Esophagus muscularis mucosa (tissue), 4 donors: ENCODE data around the gene CXCR6. TPM values are rescaled to one million over a fixed set of nuclear protein-coding genes. Genes with fewer than 3 reads are reported as not detected.

ENCODE experiments used
- DNase-seq: peaks from one replicate; pipeline ENCODE4 v3.0.0-alpha.2; 2017; ENCODE audit errors: extremely low spot score
- H3K27ac ChIP-seq, 4 donors: fragments of 200-600 bp; sonication (generic); replicated peaks in 1 of 4; 1 replicate in 3 of 4; 2 replicates in 1 of 4; pipeline ENCODE4 v1.5.1; 2016 to 2019; ENCODE audit warnings: mild to moderate bottlenecking in 1 of 4
- H3K27me3 ChIP-seq, 4 donors: fragments of 200-600 bp; sonication (generic); one replicate each; pipeline versions ENCODE4 v1.5.1 to v1.6.0; 2016 to 2019
- H3K36me3 ChIP-seq, 4 donors: fragments of 200-600 bp; sonication (generic); one replicate each; pipeline ENCODE4 v1.5.1; 2016 to 2019
- H3K4me1 ChIP-seq, 4 donors: fragments of 200-600 bp; sonication (generic); one replicate each; pipeline ENCODE4 v1.5.1; 2016 to 2019
- H3K4me3 ChIP-seq, 4 donors: fragments of 200-600 bp; sonication (generic); 1 replicate in 2 of 4; 2 replicates in 2 of 4; pipeline ENCODE4 v1.5.1; 2016 to 2019; ENCODE audit warnings: mild to moderate bottlenecking in 4 of 4, moderate library complexity in 1 of 4
- H3K9me3 ChIP-seq, 4 donors: fragments of 200-600 bp; sonication (generic); 1 replicate in 3 of 4; 2 replicates in 1 of 4; pipeline ENCODE4 v1.5.1; 2016 to 2019
- EP300 ChIP-seq: sonication (generic); formaldehyde crosslinking; IDR thresholded peaks from one replicate; pipeline ENCODE4 v1.6.1; 2017; ENCODE audit warnings: antibody characterized with exemption
- POLR2A ChIP-seq: fragments of 450-650 bp; IDR thresholded peaks from one replicate; pipeline ENCODE4 v1.6.1; 2017; ENCODE audit warnings: antibody characterized with exemption, moderate library complexity, mild to moderate bottlenecking, low read depth
- POLR2AphosphoS5 ChIP-seq, 2 donors: sonication (generic); formaldehyde crosslinking; IDR thresholded peaks; one replicate each; pipeline ENCODE4 v1.6.1; 2017; ENCODE audit warnings: antibody characterized with exemption in 2 of 2
- WGBS: methylation state at CpG from one replicate; pipeline ENCODE4 v1.1.5; 2018; 5-methylcytosine and 5-hydroxymethylcytosine counted together
- intact Hi-C: fragments of 100-400 bp; cut with DNase I; formaldehyde crosslinking; loops from one replicate; pipeline ENCODE4 v1.15.1; 2023
- total RNA-seq, 4 donors: library from RNA; depleted of rRNA; stranded (reverse); fragments of >200 nt; gene quantifications; one replicate each; pipeline versions ENCODE4 v1.1.0 to v1.2.1, GENCODE V29; 2016
- TF ChIP-seq, protein P1 (sequence below), 3 experiments: fragments of 200-600 bp in 2 of 3; fragments of 450-650 bp in 1 of 3; sonication (generic) in 2 of 3; IDR thresholded peaks; one replicate each; pipeline ENCODE4 v1.5.1; 2017 to 2019; ENCODE audit warnings: antibody characterized with exemption in 3 of 3, mild to moderate bottlenecking in 2 of 3, moderate library complexity in 1 of 3

CXCR6 gene
- total RNA-seq, 4 donors from 2014 or later, result 0.39 to 7.1 (median 0.49) TPM

DNA sequence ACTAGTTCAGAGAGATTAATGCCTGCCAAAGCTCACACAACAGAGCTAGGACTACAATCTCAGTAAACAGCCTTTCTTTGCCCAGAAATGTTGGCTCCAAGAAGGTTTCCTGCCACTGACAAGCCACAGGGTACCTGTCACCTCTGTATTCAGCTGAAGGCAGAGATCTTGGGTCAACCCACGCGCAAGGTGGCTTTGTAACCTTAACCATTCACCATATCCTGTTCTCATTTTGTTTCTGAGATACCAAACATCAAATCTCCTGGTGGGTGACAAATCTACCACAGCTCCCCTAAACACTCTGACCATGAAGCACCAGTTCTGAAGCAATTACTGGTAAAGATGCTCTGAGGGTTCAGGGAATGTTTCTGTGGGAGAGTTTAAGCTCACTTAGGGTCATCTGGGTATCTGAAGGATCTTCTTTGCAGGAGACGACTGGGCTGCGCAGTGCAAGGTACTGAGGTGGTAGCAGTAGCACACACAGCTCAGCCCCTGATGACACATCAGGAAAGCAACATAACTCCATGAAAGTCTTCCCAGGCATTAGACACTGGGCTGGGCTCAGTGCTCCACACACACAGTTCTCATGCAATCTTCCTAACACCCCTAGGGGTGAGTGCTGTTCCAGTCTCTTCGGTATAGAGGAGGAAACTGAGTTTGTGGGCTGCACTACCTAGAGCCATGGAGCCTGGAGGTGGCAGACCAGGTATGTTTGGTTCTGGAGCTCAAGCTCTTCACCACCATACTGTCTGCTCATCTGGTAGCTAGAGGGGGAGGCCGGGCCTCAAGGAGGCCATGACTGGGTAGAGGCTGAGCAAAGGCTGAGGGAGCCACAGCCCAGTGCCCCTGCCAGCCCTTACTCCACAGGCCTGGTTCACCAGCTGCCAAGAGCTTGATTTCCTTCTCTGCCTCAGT lies 7.7 kb downstream of the CXCR6 start:
- Histone ChIP-seq H3K27me3 (no peaks in the 10 kb centered on the region), H3K27ac (peak overlapping the region in 2 of 4 donors; percentile 25 to 56), H3K36me3 (peaks cover 69 to 100% (median 96%) of the 10 kb centered on the region in 4 donors), H3K4me3 (no peak overlapping the region), H3K9me3 (no peaks in the 10 kb centered on the region), H3K4me1 (peaks cover 0 to 13% (median 4%) of the 10 kb centered on the region in 4 donors)
- DNase-seq, result no peak
- WGBS, result 93% methylated on average over 2 of the region's 6 CpGs
- TF ChIP-seq, protein P1, sequence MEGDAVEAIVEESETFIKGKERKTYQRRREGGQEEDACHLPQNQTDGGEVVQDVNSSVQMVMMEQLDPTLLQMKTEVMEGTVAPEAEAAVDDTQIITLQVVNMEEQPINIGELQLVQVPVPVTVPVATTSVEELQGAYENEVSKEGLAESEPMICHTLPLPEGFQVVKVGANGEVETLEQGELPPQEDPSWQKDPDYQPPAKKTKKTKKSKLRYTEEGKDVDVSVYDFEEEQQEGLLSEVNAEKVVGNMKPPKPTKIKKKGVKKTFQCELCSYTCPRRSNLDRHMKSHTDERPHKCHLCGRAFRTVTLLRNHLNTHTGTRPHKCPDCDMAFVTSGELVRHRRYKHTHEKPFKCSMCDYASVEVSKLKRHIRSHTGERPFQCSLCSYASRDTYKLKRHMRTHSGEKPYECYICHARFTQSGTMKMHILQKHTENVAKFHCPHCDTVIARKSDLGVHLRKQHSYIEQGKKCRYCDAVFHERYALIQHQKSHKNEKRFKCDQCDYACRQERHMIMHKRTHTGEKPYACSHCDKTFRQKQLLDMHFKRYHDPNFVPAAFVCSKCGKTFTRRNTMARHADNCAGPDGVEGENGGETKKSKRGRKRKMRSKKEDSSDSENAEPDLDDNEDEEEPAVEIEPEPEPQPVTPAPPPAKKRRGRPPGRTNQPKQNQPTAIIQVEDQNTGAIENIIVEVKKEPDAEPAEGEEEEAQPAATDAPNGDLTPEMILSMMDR (IDR thresholded peaks at IDR 0.05), result no peak
- TF ChIP-seq POLR2A (no peak), POLR2AphosphoS5 (IDR thresholded peaks at IDR 0.05) (no peak), EP300 (no peak)
- intact Hi-C loops, result no loop called here

DNA sequence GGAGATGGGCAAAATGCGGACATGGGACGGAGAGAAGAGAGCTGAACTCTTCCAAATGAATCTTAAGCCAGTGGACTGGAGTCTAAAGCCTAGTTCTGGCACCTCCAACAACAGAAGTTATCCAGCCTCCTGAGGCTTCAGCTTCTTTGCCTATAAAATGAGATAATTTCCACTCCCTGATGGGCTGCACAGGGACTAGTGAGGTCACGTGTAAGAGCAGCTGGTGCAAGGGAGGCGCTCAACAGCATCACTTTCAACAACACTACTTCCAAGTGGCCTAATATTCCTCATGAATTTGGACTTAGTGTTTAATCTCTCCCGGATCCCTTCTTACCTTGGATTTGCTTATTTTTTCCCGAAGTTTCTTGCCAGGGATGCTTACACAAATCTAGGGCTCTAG lies 8.7 kb downstream of the CXCR6 start:
- WGBS, result 84% methylated on average over 6 of the region's 6 CpGs
- intact Hi-C loops, result no loop called here
- no peak overlapping the region for H3K27ac ChIP-seq
- H3K27me3 ChIP-seq, result no peaks in the 10 kb centered on the region
- H3K9me3 ChIP-seq, result no peaks in the 10 kb centered on the region
- no peak overlapping the region for H3K4me3 ChIP-seq
- peaks cover 69 to 100% (median 95%) of the 10 kb centered on the region in 4 donors for H3K36me3 ChIP-seq
- no peak for TF ChIP-seq POLR2AphosphoS5 (IDR thresholded peaks at IDR 0.05)
- TF ChIP-seq EP300, result no peak
- TF ChIP-seq POLR2A, result no peak
- TF ChIP-seq, protein P1 (IDR thresholded peaks at IDR 0.05), result no peak
- no peak for DNase-seq
- H3K4me1 ChIP-seq, result peaks cover 0 to 13% (median 4%) of the 10 kb centered on the region in 4 donors

DNA sequence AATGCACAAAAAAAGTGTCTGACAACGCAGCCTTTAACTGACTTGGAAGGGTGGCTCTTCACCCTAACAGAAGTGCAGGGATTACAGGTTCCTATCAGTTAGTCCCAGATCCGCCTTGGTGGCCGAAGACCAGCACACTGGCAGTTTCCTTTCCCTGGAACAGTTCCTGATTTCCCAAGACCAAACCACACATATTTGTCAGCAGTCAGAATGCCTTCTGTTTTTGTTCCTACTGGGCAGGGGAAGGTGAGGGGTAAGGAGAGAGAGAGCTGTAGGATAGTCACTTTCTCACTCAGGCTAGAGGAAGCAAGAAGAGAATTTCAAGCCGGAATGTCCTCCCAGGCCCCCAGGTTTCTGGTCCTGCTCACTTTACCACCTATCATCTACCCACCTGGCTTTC lies 9.2 kb downstream of the CXCR6 start:
- H3K36me3 ChIP-seq, result peaks cover 67 to 100% (median 95%) of the 10 kb centered on the region in 4 donors
- H3K4me3 ChIP-seq, result no peak overlapping the region
- no peaks in the 10 kb centered on the region for H3K27me3 ChIP-seq
- no peaks in the 10 kb centered on the region for H3K9me3 ChIP-seq
- TF ChIP-seq, protein P1 (IDR thresholded peaks at IDR 0.05), result no peak
- no peak for TF ChIP-seq POLR2AphosphoS5 (IDR thresholded peaks at IDR 0.05)
- TF ChIP-seq POLR2A, result no peak
- TF ChIP-seq EP300, result no peak
- intact Hi-C loops, result no loop called here
- no peak for DNase-seq
- peaks cover 0 to 13% (median 4%) of the 10 kb centered on the region in 4 donors for H3K4me1 ChIP-seq
- WGBS, result 86% methylated on average over 4 of the region's 4 CpGs
- no peak overlapping the region for H3K27ac ChIP-seq

DNA sequence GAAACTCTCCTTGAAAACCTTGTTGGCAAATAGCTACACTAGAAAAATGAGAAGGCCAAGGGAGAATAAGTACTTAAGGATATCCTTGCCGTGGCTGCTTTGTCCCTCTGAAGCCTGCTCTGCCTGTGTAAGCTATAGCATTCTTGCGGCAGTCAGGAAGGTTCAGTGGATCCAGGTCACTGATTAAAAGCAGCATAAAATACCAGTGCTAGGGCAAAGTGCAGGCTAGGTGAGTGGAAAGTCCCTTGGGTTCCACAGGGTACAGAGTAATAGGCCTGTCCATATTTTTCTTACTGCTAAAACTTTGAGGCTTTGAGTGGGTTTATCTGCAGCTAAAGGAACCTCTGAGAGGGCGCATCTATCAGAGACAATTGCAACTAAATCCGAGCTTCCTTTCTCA lies 10.3 kb downstream of the CXCR6 start:
- no peak for TF ChIP-seq EP300
- TF ChIP-seq, protein P1 (IDR thresholded peaks at IDR 0.05), result no peak
- no peak for TF ChIP-seq POLR2A
- no peak for TF ChIP-seq POLR2AphosphoS5 (IDR thresholded peaks at IDR 0.05)
- Histone ChIP-seq H3K9me3 (no peaks in the 10 kb centered on the region), H3K27ac (no peak overlapping the region), H3K4me3 (no peak overlapping the region), H3K36me3 (peaks cover 73 to 100% (median 97%) of the 10 kb centered on the region in 4 donors), H3K4me1 (peaks cover 0 to 9% (median 3%) of the 10 kb centered on the region in 4 donors), H3K27me3 (no peaks in the 10 kb centered on the region)
- intact Hi-C loops, result no loop called here
- DNase-seq, result no peak
- 88% methylated on average over 4 of the region's 4 CpGs for WGBS
